GM12891 (cell line): ENCODE data around the gene SYT10.
"Not testable (repeated sequence)": the region's sequence is repeated elsewhere in the genome, so short reads cannot be mapped to it uniquely, and the experiment has no call there.

ENCODE experiments used
- DNase-seq: peaks from one replicate; pipeline ENCODE4 v3.0.0; 2011; ENCODE audit warnings: low spot score; ENCODE audit not compliant: insufficient read length
- FAIRE-seq: peaks from 2 replicates; lab custom pipeline; 2011; peaks lifted over from hg19 to GRCh38; lab: Jason Lieb, UNC
- PAX5 ChIP-seq: IDR thresholded peaks from 2 replicates; pipeline ENCODE4 v1.6.1; 2011; ENCODE audit warnings: low read length, moderate library complexity, mild to moderate bottlenecking; ENCODE audit not compliant: insufficient read depth, severe bottlenecking
- POLR2A ChIP-seq: IDR thresholded peaks from 2 replicates; pipeline ENCODE4 v1.6.1; 2011; ENCODE audit warnings: low read depth, low read length, control low read depth
- POLR2AphosphoS5 ChIP-seq: IDR thresholded peaks from 2 replicates; pipeline ENCODE4 v1.6.1; 2011; ENCODE audit warnings: low read depth, low read length, control low read depth
- POU2F2 ChIP-seq: IDR thresholded peaks from 2 replicates; pipeline ENCODE4 v1.6.1; 2011; ENCODE audit warnings: low read depth, mild to moderate bottlenecking, control low read depth, low read length, moderate library complexity
- SPI1 ChIP-seq: IDR thresholded peaks from 2 replicates; pipeline ENCODE4 v1.6.1; 2011; ENCODE audit warnings: low read depth, low read length, control low read depth
- TAF1 ChIP-seq: IDR thresholded peaks from 2 replicates; pipeline ENCODE4 v1.6.1; 2011; ENCODE audit warnings: low read depth, low read length, control low read depth

SYT10 gene

GRCh38 chr12:33376153-33376552 lies 63.5 kb downstream of the SYT10 start:
- TF ChIP-seq PAX5 (no peak), POU2F2 (no peak), POLR2AphosphoS5 (no peak), TAF1 (no peak), SPI1 (no peak), POLR2A (no peak)
- FAIRE-seq = no peak
- no peak for DNase-seq

- DNase-seq (no peak), FAIRE-seq (no peak)
- TF ChIP-seq POU2F2 (no peak), POLR2A (no peak), POLR2AphosphoS5 (no peak), TAF1 (no peak), SPI1 (no peak), PAX5 (no peak)
Observed at GRCh38 chr12:33370318-33370717, 69.3 kb downstream of the SYT10 start.

- TF ChIP-seq POLR2A (no peak), PAX5 (no peak), SPI1 (no peak)
- no peak for FAIRE-seq
- DNase-seq = no peak
Observed at GRCh38 chr12:33357181-33357580, 82.4 kb downstream of the SYT10 start.

GRCh38 chr12:33349791-33350190 lies 89.8 kb downstream of the SYT10 start:
- FAIRE-seq = no peak
- DNase-seq = no peak
- TF ChIP-seq TAF1 = no peak
- TF ChIP-seq SPI1 = no peak
- no peak for TF ChIP-seq PAX5
- TF ChIP-seq POLR2A = no peak
- TF ChIP-seq POLR2AphosphoS5 = no peak
- no peak for TF ChIP-seq POU2F2

- not testable (repeated sequence) for DNase-seq, FAIRE-seq
Observed at GRCh38 chr12:33331961-33332398, 107.6 kb downstream of the SYT10 start.

GRCh38 chr12:33330940-33331339 lies 108.7 kb downstream of the SYT10 start:
- DNase-seq (no peak), FAIRE-seq (no peak)
- TF ChIP-seq SPI1 (no peak), PAX5 (no peak), POLR2A (no peak), POLR2AphosphoS5 (no peak), POU2F2 (no peak), TAF1 (no peak)
